Activated T-cell treated with anti-CD3 and anti-CD28 coated beads, Interleukin-2, amount 50 U/mL, for 24 hours (primary cell): ENCODE data around the gene EIF4G3.
"Not testable (repeated sequence)": the region's sequence is repeated elsewhere in the genome, so short reads cannot be mapped to it uniquely, and the experiment has no call there.

Source experiments
- DNase-seq: peaks from one replicate; pipeline ENCODE4 v3.0.0-alpha.2; 2020
- H3K27ac Mint-ChIP-seq: 2 replicates; pipeline ENCODE4 v1.8.0; 2020; ENCODE audit warnings: mild to moderate bottlenecking, mixed read lengths
- H3K27me3 Mint-ChIP-seq: 2 replicates; pipeline ENCODE4 v1.8.0; 2020; ENCODE audit warnings: mixed read lengths
- H3K36me3 Mint-ChIP-seq: 2 replicates; pipeline ENCODE4 v1.8.0; 2020; ENCODE audit warnings: low read depth, mixed read lengths
- H3K4me1 Mint-ChIP-seq: 2 replicates; pipeline ENCODE4 v1.8.0; 2020; ENCODE audit warnings: low read depth, mixed read lengths
- H3K4me3 Mint-ChIP-seq: 2 replicates; pipeline ENCODE4 v1.8.0; 2020; ENCODE audit warnings: mild to moderate bottlenecking, moderate library complexity, mixed read lengths
- H3K9me3 Mint-ChIP-seq: 2 replicates; pipeline ENCODE4 v1.8.0; 2020; ENCODE audit warnings: mixed read lengths

Gene EIF4G3

DNA sequence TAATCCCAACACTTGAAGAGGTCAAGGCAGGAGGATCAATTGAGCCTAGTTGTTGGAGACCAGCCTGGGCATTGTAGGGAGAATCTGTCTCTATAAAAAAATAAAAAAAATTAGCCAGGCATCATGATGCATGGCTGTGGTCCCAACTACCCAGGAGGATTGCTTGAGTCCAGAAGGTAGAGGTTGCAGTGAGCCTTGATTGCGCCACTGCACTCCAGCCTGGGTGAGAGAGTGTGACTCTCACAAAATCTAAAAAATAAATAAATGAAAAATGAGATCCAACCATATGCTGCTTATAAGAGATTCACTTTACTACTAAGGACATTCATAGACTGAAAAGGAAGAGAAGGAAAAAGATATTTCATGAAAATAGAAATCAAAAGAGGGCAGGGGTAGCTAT, 342.5 kb downstream of the EIF4G3 start:
- H3K36me3 Mint-ChIP-seq: peaks cover 50% of the 10 kb centered on the region
- H3K27ac Mint-ChIP-seq: no peak overlapping the region
- no peak overlapping the region for H3K4me3 Mint-ChIP-seq
- no peak for DNase-seq
- H3K27me3 Mint-ChIP-seq: no peaks in the 10 kb centered on the region
- H3K4me1 Mint-ChIP-seq: no peaks in the 10 kb centered on the region
- no peaks in the 10 kb centered on the region for H3K9me3 Mint-ChIP-seq

DNA sequence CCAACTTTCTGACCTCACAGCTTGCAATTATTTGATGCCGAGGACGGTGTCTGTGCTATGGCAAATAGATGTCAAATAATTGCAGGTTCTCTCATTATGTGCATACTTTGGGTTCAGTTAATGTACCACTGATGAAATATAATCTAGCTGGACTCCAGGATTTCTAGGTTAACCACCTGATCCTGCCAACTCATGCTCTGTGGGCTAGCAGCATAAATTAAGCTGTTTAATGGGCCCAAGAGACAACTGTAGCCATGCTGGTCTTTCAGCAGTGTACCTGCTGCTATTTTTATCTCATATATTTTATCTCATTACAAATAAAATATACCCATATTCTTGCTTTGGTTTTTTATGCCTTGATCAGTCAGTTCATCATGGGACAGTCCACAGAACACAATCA, 346.3 kb downstream of the EIF4G3 start:
- peaks cover 57% of the 10 kb centered on the region for H3K36me3 Mint-ChIP-seq
- no peak overlapping the region for H3K27ac Mint-ChIP-seq
- no peaks in the 10 kb centered on the region for H3K4me1 Mint-ChIP-seq
- H3K27me3 Mint-ChIP-seq: no peaks in the 10 kb centered on the region
- H3K4me3 Mint-ChIP-seq: no peak overlapping the region
- no peak for DNase-seq
- H3K9me3 Mint-ChIP-seq: no peaks in the 10 kb centered on the region

GRCh38 chr1:20829946-20830345, 346.8 kb downstream of the EIF4G3 start:
- Mint-ChIP-seq H3K9me3 (no peaks in the 10 kb centered on the region), H3K4me1 (no peaks in the 10 kb centered on the region), H3K27me3 (no peaks in the 10 kb centered on the region), H3K27ac (no peak overlapping the region), H3K4me3 (no peak overlapping the region), H3K36me3 (peaks cover 55% of the 10 kb centered on the region)
- DNase-seq: no peak

- Mint-ChIP-seq H3K36me3 (peaks cover 55% of the 10 kb centered on the region), H3K27ac (no peak overlapping the region), H3K4me3 (no peak overlapping the region), H3K9me3 (no peaks in the 10 kb centered on the region), H3K4me1 (no peaks in the 10 kb centered on the region), H3K27me3 (no peaks in the 10 kb centered on the region)
- no peak for DNase-seq
These were observed 347.2 kb downstream of the EIF4G3 start for GRCh38 chr1:20829531-20829930.

- H3K4me3 Mint-ChIP-seq: no peak overlapping the region
- H3K27me3 Mint-ChIP-seq: no peaks in the 10 kb centered on the region
- no peak overlapping the region for H3K27ac Mint-ChIP-seq
- DNase-seq: no peak
- H3K9me3 Mint-ChIP-seq: no peaks in the 10 kb centered on the region
- no peaks in the 10 kb centered on the region for H3K4me1 Mint-ChIP-seq
- H3K36me3 Mint-ChIP-seq: peaks cover 66% of the 10 kb centered on the region
These were observed 352.9 kb downstream of the EIF4G3 start for GRCh38 chr1:20823845-20824244.

- no peak for DNase-seq
- H3K27ac Mint-ChIP-seq: no peak overlapping the region
- no peaks in the 10 kb centered on the region for H3K27me3 Mint-ChIP-seq
- no peaks in the 10 kb centered on the region for H3K9me3 Mint-ChIP-seq
- H3K4me1 Mint-ChIP-seq: no peaks in the 10 kb centered on the region
- H3K4me3 Mint-ChIP-seq: no peak overlapping the region
- H3K36me3 Mint-ChIP-seq: peaks cover 56% of the 10 kb centered on the region
These were observed 355.2 kb downstream of the EIF4G3 start for GRCh38 chr1:20821466-20821865.

DNA sequence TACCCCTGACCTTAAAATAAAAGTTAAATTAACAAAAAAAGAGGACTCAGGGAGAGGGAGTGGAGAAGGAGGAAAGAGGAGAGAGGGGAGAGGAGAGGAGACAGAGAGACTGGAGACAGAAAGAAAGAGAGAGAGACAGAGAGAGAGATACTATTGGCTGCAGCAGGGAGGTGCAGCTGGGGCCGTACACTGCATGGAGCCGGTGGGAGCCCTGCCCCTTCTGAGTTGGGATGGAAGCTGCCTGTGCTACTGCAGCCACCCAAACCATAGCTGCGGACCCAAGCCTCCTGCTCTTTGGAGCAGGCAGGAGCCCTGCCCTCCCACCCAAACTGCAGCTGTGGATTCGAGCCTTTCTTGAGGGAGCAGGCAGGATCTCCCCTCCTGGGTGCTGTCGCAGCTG, 356.9 kb downstream of the EIF4G3 start:
- no peak for DNase-seq
- H3K4me3 Mint-ChIP-seq: no peak overlapping the region
- H3K27me3 Mint-ChIP-seq: no peaks in the 10 kb centered on the region
- H3K36me3 Mint-ChIP-seq: peaks cover 49% of the 10 kb centered on the region
- H3K4me1 Mint-ChIP-seq: no peaks in the 10 kb centered on the region
- H3K9me3 Mint-ChIP-seq: no peaks in the 10 kb centered on the region
- H3K27ac Mint-ChIP-seq: no peak overlapping the region

DNA sequence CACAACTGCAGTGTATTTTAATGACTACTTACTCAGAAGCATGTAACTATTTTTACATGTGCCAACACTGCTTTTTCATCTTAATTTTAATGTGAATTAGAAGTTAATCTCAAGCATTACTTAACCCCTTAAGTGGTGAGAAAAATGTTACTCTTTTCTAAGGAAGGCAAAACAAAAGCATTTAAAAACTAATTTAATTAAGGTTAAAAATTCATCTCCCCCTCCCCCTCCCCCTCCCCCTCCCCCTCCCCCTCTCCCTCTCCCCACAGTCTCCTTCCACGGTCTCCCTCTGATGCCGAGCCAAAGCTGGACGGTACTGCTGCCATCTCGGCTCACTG, 362.2 kb downstream of the EIF4G3 start:
- no peak overlapping the region for H3K4me3 Mint-ChIP-seq
- no peak for DNase-seq
- no peak overlapping the region for H3K27ac Mint-ChIP-seq
- peaks cover 40% of the 10 kb centered on the region for H3K36me3 Mint-ChIP-seq
- no peaks in the 10 kb centered on the region for H3K9me3 Mint-ChIP-seq
- no peaks in the 10 kb centered on the region for H3K4me1 Mint-ChIP-seq
- H3K27me3 Mint-ChIP-seq: no peaks in the 10 kb centered on the region

GRCh38 chr1:20811916-20812315, 364.8 kb downstream of the EIF4G3 start:
- peaks cover 35% of the 10 kb centered on the region for H3K36me3 Mint-ChIP-seq
- DNase-seq: no peak
- H3K27ac Mint-ChIP-seq: no peak overlapping the region
- no peaks in the 10 kb centered on the region for H3K27me3 Mint-ChIP-seq
- H3K4me1 Mint-ChIP-seq: no peaks in the 10 kb centered on the region
- H3K4me3 Mint-ChIP-seq: no peak overlapping the region
- H3K9me3 Mint-ChIP-seq: no peaks in the 10 kb centered on the region

DNA sequence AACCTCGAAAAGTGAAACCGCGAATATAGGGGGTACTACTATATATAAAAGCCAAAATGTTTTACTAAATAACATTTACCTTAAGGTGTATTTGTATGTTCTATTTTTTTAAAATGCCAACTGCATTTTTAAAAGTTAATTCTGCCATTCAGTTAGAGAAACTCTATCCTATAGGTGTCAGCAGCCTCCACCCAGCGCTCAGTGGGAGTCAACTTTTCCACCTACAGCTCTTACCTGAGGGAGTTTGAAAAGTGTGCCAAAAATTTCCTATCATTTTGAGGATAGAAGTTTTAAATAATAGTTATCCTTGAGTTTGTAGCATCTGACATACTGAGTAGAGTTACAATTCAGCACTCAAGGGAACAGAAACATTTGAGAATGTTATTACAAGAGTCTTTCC, 383.5 kb downstream of the EIF4G3 start:
- Mint-ChIP-seq H3K4me1 (peaks cover 2% of the 10 kb centered on the region), H3K36me3 (no peaks in the 10 kb centered on the region), H3K9me3 (no peaks in the 10 kb centered on the region), H3K27me3 (peaks cover 3% of the 10 kb centered on the region), H3K4me3 (no peak overlapping the region), H3K27ac (no peak overlapping the region)
- DNase-seq: no peak

GRCh38 chr1:20792196-20792595, 384.5 kb downstream of the EIF4G3 start:
- peaks cover 3% of the 10 kb centered on the region for H3K36me3 Mint-ChIP-seq
- H3K27me3 Mint-ChIP-seq: peaks cover 3% of the 10 kb centered on the region
- no peak overlapping the region for H3K27ac Mint-ChIP-seq
- H3K4me1 Mint-ChIP-seq: peaks cover 11% of the 10 kb centered on the region
- no peak overlapping the region for H3K4me3 Mint-ChIP-seq
- DNase-seq: no peak
- H3K9me3 Mint-ChIP-seq: no peaks in the 10 kb centered on the region

DNA sequence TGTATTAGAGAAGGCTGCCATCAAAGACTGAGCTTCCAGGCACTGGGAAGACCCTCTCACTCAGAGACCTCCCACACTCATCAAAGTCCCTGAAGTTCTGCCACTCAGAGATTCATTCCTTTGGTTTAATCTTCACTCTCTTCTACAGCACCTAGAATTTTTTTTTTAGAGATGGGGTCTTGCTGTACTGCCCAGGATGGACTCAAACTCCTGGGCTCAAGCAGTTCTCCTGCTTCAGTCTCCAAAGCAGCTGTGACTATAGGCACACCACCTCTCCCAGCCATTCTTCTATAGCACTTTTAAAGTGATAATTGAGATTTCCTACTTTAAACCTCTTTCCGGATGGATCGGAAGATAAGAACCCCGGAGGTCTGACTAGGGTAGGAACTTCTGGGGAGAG, 385.9 kb downstream of the EIF4G3 start:
- DNase-seq: no peak
- H3K36me3 Mint-ChIP-seq: peaks cover 8% of the 10 kb centered on the region
- H3K27me3 Mint-ChIP-seq: peaks cover 3% of the 10 kb centered on the region
- H3K4me1 Mint-ChIP-seq: peaks cover 11% of the 10 kb centered on the region
- no peak overlapping the region for H3K4me3 Mint-ChIP-seq
- no peak overlapping the region for H3K27ac Mint-ChIP-seq
- no peaks in the 10 kb centered on the region for H3K9me3 Mint-ChIP-seq

DNA sequence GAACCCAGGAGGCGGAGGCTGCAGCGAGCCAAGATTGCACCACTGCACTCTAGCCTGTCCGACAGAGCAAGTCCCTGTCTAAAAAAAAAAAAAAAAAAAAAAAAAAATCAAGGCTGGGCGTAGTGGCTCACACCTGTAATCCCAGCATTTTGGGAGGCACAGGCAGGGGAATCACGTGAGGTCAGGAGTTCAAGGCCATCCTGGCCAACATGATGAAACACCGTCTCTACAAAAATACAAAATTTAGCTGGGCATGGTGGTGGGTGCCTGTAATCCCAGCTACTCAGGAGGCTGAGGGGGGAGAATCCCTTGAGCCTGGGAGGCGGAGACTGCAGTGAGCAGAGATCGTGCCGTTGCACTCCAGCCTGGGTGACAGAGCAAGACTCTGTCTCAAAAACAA, 387.1 kb downstream of the EIF4G3 start:
- not testable (repeated sequence) for H3K4me3 Mint-ChIP-seq, H3K27me3 Mint-ChIP-seq, H3K27ac Mint-ChIP-seq

GRCh38 chr1:20787840-20788795, 388.6 kb downstream of the EIF4G3 start:
- peak overlapping the region; percentile 97 for H3K4me3 Mint-ChIP-seq
- peaks cover 25% of the 10 kb centered on the region for H3K36me3 Mint-ChIP-seq
- no peaks in the 10 kb centered on the region for H3K9me3 Mint-ChIP-seq
- peak overlapping the region; percentile 95 for H3K27ac Mint-ChIP-seq
- peaks cover 27% of the 10 kb centered on the region for H3K4me1 Mint-ChIP-seq
- no peak for DNase-seq
- peaks cover 3% of the 10 kb centered on the region for H3K27me3 Mint-ChIP-seq

More for the DNA sequence above, 387.1 kb downstream of the EIF4G3 start:
- H3K4me1 Mint-ChIP-seq: peaks cover 19% of the 10 kb centered on the region
- not testable (repeated sequence) for DNase-seq, H3K9me3 Mint-ChIP-seq
- peaks cover 20% of the 10 kb centered on the region for H3K36me3 Mint-ChIP-seq

DNA sequence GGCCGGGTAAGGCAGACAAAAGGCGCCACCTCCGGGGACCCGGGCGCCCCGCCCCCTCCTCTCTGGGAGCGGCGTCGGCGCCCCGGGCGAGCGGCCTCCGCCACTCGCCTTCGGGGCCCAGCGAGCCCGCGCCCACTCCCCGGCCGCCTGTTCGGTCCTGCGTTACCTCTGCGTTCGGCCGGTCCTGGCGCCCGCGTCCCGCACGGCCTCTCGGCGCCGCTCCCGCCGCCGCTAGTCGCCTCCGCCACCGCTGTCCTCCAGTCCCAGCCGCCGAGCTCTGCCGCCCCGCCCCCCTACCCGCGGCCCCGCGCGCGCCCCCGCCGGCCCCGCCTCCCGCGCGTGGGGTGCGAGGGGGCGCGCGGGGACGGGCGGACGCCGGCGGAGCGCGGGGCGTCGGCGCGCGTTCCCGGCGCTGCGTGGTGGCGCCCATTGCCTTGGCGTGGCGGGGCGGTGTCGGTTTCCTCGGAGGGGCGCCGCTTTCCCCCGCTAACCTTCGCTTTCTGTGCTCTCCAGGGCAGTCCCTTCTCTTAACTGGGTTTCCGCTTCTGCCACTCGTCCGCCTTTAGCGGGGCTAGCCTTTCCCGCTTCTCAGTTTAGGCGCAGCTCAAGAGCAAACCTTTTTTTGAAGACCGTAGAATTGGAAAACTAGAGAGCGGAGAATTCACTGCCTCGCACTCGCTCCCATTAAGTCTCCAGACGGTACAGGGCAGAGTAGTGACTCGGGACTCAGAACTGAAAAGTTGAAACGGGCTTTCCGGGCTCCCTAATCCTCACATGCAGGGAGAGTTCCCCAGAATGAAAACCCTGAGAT, 389.5 kb downstream of the EIF4G3 start, which contains the start of gene HP1BP3:
HP1BP3 (minus strand) TSS at position 279 of the 811 bp plus-strand sequence. CDS start 6,867 bp downstream, outside the sequence.
- Mint-ChIP-seq H3K9me3 (no peaks in the 10 kb centered on the region), H3K4me1 (peaks cover 28% of the 10 kb centered on the region), H3K36me3 (peaks cover 25% of the 10 kb centered on the region), H3K4me3 (peak within 1 kb of the TSS; percentile 97), H3K27me3 (peaks cover 3% of the 10 kb centered on the region), H3K27ac (peak within 1 kb of the TSS; percentile 97)
- peak; percentile 92 for DNase-seq
